AG04449 (cell line): Measurements from ENCODE around the gene LDLRAD4.

Experiments
- CTCF ChIA-PET: fragments of 350-600 bp; formaldehyde crosslinking; extraction: SDS; loops from one replicate; lab custom pipeline; 2021; ENCODE audit warnings: antibody characterized with exemption; lab: Yijun Ruan, JAX
- POLR2A ChIA-PET: fragments of 400-600, 350-600 bp; formaldehyde crosslinking; extraction: SDS; loops from one replicate; lab custom pipeline; 2020; ENCODE audit warnings: antibody characterized with exemption, inconsistent platforms; lab: Yijun Ruan, JAX
- DNase-seq: peaks from one replicate; pipeline ENCODE4 v3.0.0-alpha.2; 2010; ENCODE audit warnings: low read depth, low spot score
- H3K4me3 ChIP-seq: 2 replicates; pipeline ENCODE4 v1.5.1; 2011; ENCODE audit warnings: low read depth, mild to moderate bottlenecking, control low read depth, low read length
- CTCF ChIP-seq: IDR thresholded peaks from one replicate; pipeline ENCODE4 v1.5.1; 2011; ENCODE audit warnings: mild to moderate bottlenecking, moderate library complexity, low read length, control low read depth, inconsistent platforms; ENCODE audit not compliant: insufficient read depth; ENCODE audit errors: missing control alignments

LDLRAD4 gene

GRCh38 chr18:13252686-13253410, 34.3 kb downstream of the LDLRAD4 start:
- no peak for DNase-seq
- H3K4me3 ChIP-seq = no peak overlapping the region
- TF ChIP-seq CTCF = no peak
- ChIA-PET POLR2A (no interaction called here), CTCF (no interaction called here)

GRCh38 chr18:13253786-13254688, 35.5 kb downstream of the LDLRAD4 start:
- H3K4me3 ChIP-seq = no peak overlapping the region
- ChIA-PET POLR2A (no interaction called here), CTCF (no interaction called here)
- no peak for DNase-seq
- no peak for TF ChIP-seq CTCF

- POLR2A ChIA-PET = no interaction called here
- no peak overlapping the region for H3K4me3 ChIP-seq
- CTCF ChIA-PET = no interaction called here
- DNase-seq = no peak
- no peak for TF ChIP-seq CTCF
Observed at GRCh38 chr18:13254971-13255927, 36.7 kb downstream of the LDLRAD4 start.

DNA sequence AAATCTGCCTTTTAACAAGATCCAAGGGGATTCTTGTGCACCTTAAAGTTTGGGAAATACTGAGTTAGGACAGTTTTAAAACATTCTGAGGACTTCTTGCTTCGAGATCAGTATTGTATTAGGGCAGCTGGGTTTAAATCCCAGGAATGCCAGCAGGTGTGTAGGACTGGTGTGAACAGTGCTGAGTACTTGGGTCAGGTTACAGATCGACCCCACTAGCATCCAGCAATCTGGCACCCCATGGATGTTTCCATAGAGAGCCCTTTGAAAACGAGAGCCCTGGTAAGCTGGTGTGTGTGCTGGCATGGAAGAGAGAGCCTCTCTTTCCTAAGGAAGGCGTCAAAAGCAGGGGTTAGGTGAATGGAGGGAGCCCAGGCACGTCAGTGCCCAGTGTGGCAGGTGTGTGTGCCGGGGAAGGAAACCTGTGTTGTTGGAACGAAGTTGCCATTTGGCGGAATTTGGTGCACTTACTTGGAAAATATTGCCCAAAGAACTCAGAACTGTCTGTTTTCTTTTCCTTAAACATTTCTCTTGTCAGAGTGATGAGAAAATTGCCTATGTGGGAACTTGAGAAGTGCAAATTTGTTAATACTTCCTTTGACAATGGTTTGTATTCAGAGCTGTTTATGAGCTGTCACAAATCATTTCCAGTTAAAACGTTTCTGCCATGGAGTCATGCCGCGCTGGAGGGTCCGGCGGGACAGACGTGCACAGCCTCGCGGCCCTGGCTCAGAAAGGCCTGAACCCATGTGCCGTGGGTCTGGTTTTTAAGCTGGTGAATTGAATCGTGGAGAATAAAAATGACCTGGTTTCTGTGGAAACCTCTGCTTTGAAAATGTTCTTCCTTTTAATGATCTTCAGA, 38.1 kb downstream of the LDLRAD4 start:
- H3K4me3 ChIP-seq = no peak overlapping the region
- no peak for DNase-seq
- CTCF ChIA-PET = no interaction called here
- POLR2A ChIA-PET = no interaction called here
- no peak for TF ChIP-seq CTCF

GRCh38 chr18:13257361-13257980, 38.9 kb downstream of the LDLRAD4 start:
- TF ChIP-seq CTCF = no peak
- POLR2A ChIA-PET = no interaction called here
- CTCF ChIA-PET = interaction anchor here (1.0 kb wide), 1 partner anchor 55 kb away, joined by 3 read pairs; no protein-coding TSS in a partner anchor
- H3K4me3 ChIP-seq = no peak overlapping the region
- DNase-seq = no peak
